ENCODE results near the gene GOLGA8G. TPM values are rescaled to one million over a fixed set of nuclear protein-coding genes. Genes with fewer than 3 reads are reported as not detected.
"Not testable (repeated sequence)": the region's sequence is repeated elsewhere in the genome, so short reads cannot be mapped to it uniquely, and the experiment has no call there.

GOLGA8G gene, protein sequence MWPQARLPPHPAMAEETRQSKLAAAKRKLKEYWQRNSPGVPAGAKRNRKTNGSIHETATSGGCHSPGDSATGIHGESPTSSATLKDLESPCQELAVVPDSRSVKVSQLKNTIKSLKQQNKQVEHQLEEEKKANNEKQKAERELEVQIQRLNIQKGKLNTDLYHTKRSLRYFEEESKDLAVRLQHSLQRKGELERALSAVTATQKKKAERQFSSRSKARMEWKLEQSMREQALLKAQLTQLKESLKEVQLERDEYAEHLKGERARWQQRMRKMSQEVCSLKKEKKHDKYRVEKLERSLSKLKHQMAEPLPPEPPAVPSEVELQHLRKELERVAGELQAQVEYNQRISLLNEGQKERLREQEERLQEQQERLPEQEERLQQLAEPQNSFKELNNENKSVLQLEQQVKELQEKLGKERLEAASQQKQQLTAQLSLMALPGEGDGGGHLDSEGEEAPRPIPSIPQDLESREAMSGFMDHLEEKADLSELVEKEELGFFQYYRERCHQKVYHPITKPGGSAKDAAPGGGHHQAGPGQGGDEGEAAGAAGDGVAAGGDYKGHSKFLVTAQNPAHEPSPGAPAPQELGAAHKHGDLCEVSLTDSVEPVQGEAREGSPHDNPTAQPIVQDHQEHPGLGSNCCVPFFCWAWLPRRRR
- total RNA-seq, result not detected in 2 replicates

DNA sequence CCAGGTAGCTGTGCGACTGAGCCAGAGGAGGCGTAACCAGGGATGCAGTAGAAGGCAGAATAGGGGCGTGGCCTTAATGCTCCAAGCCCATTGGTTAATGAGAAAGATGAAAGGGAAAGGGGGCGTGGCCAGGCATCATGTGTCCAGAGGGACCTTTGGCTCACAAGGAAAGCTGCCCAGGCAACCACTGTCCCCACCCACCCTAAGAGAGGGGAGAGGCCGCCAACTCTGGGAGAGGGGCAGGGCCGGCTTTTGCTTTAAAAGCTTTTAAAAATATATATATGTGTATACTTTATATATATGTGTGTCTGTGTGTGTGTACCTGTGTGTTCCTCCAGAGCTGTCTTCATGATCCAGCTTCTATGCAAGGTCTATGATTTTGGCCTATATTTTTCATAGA, at the start of gene GOLGA8G:
Gene GOLGA8G, minus strand, starts transcription at position 18 of the 400 bp plus-strand sequence. CDS start 62 bp downstream, outside the sequence.
- H3K27me3 ChIP-seq (ENCODE audit: control insufficient read depth, insufficient read depth, low read length); H3K36me3 ChIP-seq (ENCODE audit: control insufficient read depth, insufficient read depth, low read length); H3K4me3 ChIP-seq (ENCODE audit: low read depth, low read length); DNase-seq (ENCODE audit: low read depth): not testable (repeated sequence)

DNA sequence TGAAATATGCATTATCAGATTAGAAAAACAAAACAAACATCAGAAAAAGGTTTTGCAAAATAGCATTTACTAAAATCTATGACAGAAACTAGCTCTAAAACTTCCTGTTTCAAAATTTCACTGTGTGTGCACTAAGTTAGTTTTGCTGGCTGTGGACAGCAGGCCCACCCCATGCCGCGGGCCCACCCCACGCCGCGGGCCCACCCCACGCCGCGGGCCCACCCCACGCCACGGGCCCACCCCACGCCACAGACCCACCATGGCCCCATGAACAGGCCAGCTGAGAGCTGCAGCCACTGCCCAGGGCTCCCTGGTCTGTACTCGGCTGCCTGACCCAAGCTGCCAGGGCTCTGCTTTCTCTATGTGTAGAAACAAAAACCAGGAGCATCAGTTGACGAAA, 40.6 kb upstream of the GOLGA8G start:
- not testable (repeated sequence) for DNase-seq (ENCODE audit: low read depth); H3K36me3 ChIP-seq (ENCODE audit: control insufficient read depth, insufficient read depth, low read length); H3K27me3 ChIP-seq (ENCODE audit: control insufficient read depth, insufficient read depth, low read length); H3K4me3 ChIP-seq (ENCODE audit: low read depth, low read length)

DNA sequence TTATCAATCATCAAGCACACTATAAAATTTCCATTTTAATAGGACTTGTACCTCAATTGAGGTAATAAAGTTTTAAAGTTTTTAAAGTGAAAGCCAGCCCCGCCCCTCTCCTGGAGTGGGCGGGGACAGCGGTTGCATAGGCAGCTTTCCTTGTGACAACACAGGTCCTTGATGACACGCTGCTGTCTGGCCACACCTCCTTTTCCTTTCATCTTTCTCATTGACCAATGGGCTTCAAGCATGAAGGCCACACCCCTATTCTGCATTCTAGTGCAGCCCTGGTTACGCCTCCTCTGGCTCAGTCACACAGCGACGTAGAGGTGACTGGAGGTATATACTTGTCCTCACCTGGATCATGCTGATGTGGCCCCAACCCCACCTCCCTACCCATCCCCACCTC, 20.5 kb upstream of the GOLGA8G start, which contains the start of gene GOLGA6L25:
Gene GOLGA6L25, plus strand, starts transcription at position 301 of the 400 bp plus-strand sequence. Its CDS starts 61 bp downstream, at position 362.
- not testable (repeated sequence) for H3K4me3 ChIP-seq (ENCODE audit: low read depth, low read length); H3K27me3 ChIP-seq (ENCODE audit: control insufficient read depth, insufficient read depth, low read length); H3K36me3 ChIP-seq (ENCODE audit: control insufficient read depth, insufficient read depth, low read length); DNase-seq (ENCODE audit: low read depth)

DNA sequence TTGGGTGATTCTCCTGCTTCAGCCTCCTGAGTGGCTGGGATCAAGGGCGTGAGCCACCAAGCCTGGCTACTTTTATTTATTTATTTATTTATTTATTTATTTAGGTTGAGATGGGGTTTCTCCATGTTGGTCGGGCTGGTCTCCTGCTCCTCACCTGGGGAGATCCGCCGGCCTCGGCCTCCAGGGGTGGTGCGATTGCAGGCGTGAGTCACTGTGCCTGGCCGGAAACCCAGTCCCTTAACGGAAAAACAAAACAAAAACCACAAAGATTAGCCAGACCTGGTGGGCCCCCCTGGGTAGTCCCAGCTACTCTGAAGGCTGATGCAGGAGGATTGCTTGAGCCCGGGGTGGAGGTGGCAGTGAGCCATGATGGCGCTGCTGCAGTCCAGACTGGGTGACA, 17.6 kb downstream of the GOLGA8G start:
- not testable (repeated sequence) for DNase-seq (ENCODE audit: low read depth); H3K27me3 ChIP-seq (ENCODE audit: control insufficient read depth, insufficient read depth, low read length); H3K4me3 ChIP-seq (ENCODE audit: low read depth, low read length); H3K36me3 ChIP-seq (ENCODE audit: control insufficient read depth, insufficient read depth, low read length)

DNA sequence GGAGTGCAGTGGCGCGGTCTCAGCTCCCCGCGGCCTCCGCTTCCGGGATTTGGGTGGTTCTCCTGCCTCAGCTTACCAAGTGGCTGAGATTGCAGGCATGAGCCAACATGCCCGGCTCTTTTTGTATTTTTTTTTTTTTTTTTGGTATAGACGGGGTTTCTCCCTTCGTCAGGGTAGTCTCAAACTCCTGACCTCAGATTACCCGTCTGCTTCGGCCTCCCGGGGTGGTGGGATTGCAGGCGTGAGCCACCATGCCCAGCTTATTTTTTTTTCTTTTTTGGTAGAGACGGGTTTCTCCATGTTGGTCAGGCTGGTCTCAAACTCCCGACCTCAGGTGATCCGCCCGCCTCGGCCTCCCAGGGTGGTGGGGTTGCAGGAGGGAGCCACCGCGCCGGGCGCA, 18.6 kb downstream of the GOLGA8G start:
- DNase-seq (ENCODE audit: low read depth), result not testable (repeated sequence)

DNA sequence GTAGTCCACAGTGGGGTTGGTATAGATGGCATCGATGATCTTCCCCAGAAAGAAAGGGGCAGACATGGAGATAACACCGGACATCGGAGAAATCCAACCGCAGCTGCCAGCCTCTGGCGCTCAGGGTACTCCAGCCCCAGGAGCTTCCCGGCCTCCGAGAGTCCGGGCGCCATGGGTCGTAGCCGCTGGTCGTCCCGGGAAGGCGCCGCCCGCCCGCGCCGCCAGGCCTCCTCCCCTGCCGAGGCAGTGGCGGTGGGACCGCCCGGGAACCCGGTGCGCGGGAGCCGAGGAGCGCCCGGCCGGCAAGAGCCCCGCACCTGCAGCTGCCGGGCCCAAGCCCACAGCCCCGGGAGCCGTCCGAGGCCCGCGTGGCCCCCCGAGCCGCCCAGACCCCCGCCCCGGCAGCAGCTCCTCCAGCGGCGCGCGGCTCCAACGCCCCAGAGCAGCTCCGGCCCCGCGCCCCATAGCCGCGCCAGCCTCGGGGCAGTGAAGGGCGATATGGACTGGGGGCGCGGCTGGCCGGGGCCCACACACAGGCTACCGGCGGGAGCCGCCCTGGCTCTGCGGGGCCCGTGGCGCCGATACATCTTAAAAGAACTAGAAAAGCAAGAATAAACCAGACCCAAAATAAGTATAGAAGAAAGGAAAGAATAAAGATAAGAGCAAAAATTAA, 24.4 kb downstream of the GOLGA8G start:
- H3K36me3 ChIP-seq (ENCODE audit: control insufficient read depth, insufficient read depth, low read length), result not testable (repeated sequence)

More for the DNA sequence above, 18.6 kb downstream of the GOLGA8G start:
- not testable (repeated sequence) for H3K36me3 ChIP-seq (ENCODE audit: control insufficient read depth, insufficient read depth, low read length); H3K27me3 ChIP-seq (ENCODE audit: control insufficient read depth, insufficient read depth, low read length); H3K4me3 ChIP-seq (ENCODE audit: low read depth, low read length)

DNA sequence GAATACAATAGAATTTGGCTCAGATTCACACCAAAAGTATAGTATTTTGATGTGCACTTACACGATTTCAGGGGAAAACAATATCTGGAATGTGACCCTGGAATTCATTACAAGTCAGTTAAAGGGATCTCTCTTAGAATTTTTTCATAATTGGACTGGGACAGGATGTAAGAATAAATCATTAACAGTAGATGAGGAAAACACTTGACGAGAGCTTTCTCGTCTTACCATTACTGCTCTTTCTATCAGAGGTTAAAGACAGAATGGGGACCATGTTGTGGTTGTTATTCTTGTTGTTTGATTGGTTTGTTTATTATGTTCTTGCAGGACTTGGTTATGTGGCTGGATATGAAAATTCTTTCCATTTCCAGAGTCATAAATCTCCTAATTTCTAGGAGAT, 51.4 kb downstream of the GOLGA8G start:
- not testable (repeated sequence) for H3K27me3 ChIP-seq (ENCODE audit: control insufficient read depth, insufficient read depth, low read length)

More for the DNA sequence above, 24.4 kb downstream of the GOLGA8G start:
- not testable (repeated sequence) for H3K4me3 ChIP-seq (ENCODE audit: low read depth, low read length); DNase-seq (ENCODE audit: low read depth); H3K27me3 ChIP-seq (ENCODE audit: control insufficient read depth, insufficient read depth, low read length)

More for the DNA sequence above, 51.4 kb downstream of the GOLGA8G start:
- DNase-seq (ENCODE audit: low read depth); H3K4me3 ChIP-seq (ENCODE audit: low read depth, low read length); H3K36me3 ChIP-seq (ENCODE audit: control insufficient read depth, insufficient read depth, low read length): not testable (repeated sequence)

Other genes with a start within 250 kb of the GOLGA8G start
- gene HERC2, start 210.8 kb downstream of the GOLGA8G start, total RNA-seq, result 53.4 and 59.0 TPM in 2 replicates
- gene GOLGA6L24, start 174.9 kb downstream of the GOLGA8G start, total RNA-seq, result not detected in 2 replicates
- not detected in 2 replicates for gene GOLGA8F, start 154.3 kb downstream of the GOLGA8G start, total RNA-seq
- gene GOLGA6L25, start 20.6 kb upstream of the GOLGA8G start, total RNA-seq, result not detected in 2 replicates
- not detected in 2 replicates for gene GOLGA8M, start 179.4 kb upstream of the GOLGA8G start, total RNA-seq

Measured in kidney epithelial cell (primary cell).